H1 (cell line): ENCODE measurements around the gene CNOT10. TPM values are rescaled to one million over a fixed set of nuclear protein-coding genes. Genes with fewer than 3 reads are reported as not detected.

Source experiments
- CTCF ChIA-PET: fragments of 300-600 bp; sonication (Branson Sonifier 250); formaldehyde crosslinking; loops from one replicate; lab custom pipeline; 2021; ENCODE audit not compliant: partially characterized antibody; lab: Charles Lee
- POLR2A ChIA-PET: fragments of 300-600 bp; sonication (Branson Sonifier 250); formaldehyde crosslinking; loops from one replicate; lab custom pipeline; 2021; ENCODE audit warnings: inconsistent platforms; ENCODE audit not compliant: partially characterized antibody; lab: Charles Lee
- DNase-seq, 2 experiments: peaks; one replicate each; pipeline versions ENCODE4 v3.0.0 to v3.0.0-alpha.2; 2010 to 2022; ENCODE audit warnings: low spot score in 2 of 2, low read depth in 1 of 2, mixed read lengths in 1 of 2
- FAIRE-seq: peaks from 2 replicates; lab custom pipeline; 2011; peaks lifted over from hg19 to GRCh38; lab: Jason Lieb, UNC
- H2AFZ ChIP-seq: 2 replicates; pipeline ENCODE4 v1.8.1; 2012; ENCODE audit warnings: low read length, inconsistent platforms
- H2AK5ac ChIP-seq: 2 replicates; pipeline ENCODE4 v1.6.1; 2013; ENCODE audit warnings: low read depth, low read length
- H2BK120ac ChIP-seq: replicated peaks from 2 replicates; pipeline ENCODE3; 2013; ENCODE audit warnings: low read depth, low read length, inconsistent platforms
- H2BK12ac ChIP-seq: 2 replicates; pipeline ENCODE4 v1.6.1; 2013; ENCODE audit warnings: low read depth, low read length
- H2BK15ac ChIP-seq: 2 replicates; pipeline ENCODE4 v1.6.1; 2013; ENCODE audit warnings: low read length
- H2BK20ac ChIP-seq: 2 replicates; pipeline ENCODE4 v1.6.1; 2013; ENCODE audit warnings: low read length
- H2BK5ac ChIP-seq: 2 replicates; pipeline ENCODE4 v1.6.1; 2013; ENCODE audit warnings: low read depth, low read length
- H3K14ac ChIP-seq: 2 replicates; pipeline ENCODE4 v1.6.1; 2013; ENCODE audit warnings: inconsistent platforms; ENCODE audit not compliant: insufficient read length
- H3K18ac ChIP-seq: 2 replicates; pipeline ENCODE4 v1.6.1; 2013; ENCODE audit warnings: low read length; ENCODE audit errors: extremely low read depth
- H3K23ac ChIP-seq: 2 replicates; pipeline ENCODE4 v1.6.1; 2013; ENCODE audit warnings: inconsistent platforms; ENCODE audit not compliant: insufficient read length
- H3K23me2 ChIP-seq: 2 replicates; pipeline ENCODE4 v1.6.1; 2013; ENCODE audit warnings: low read depth, low read length
- H3K27ac ChIP-seq: 2 replicates; pipeline ENCODE4 v1.6.1; 2011; ENCODE audit warnings: low read depth, low read length, inconsistent platforms
- H3K27me3 ChIP-seq, 4 experiments: replicated peaks in 1 of 4; 1 replicate in 1 of 4; 2 replicates in 3 of 4; pipeline versions ENCODE4 v1.6.1 to v1.8.1; 2011 to 2013; ENCODE audit warnings: low read length in 3 of 4, mild to moderate bottlenecking in 3 of 4, inconsistent platforms in 2 of 4, mixed read lengths in 2 of 4, moderate library complexity in 1 of 4; ENCODE audit not compliant: control insufficient read depth in 3 of 4, insufficient read depth in 3 of 4; ENCODE audit errors: extremely low read depth in 1 of 4
- H3K36me3 ChIP-seq, 4 experiments: 2 replicates each; pipeline versions ENCODE4 v1.6.1 to v1.8.1; 2011 to 2013; ENCODE audit warnings: mild to moderate bottlenecking in 4 of 4, low read length in 3 of 4, moderate library complexity in 2 of 4, control low read depth in 1 of 4, inconsistent platforms in 1 of 4; ENCODE audit not compliant: insufficient read depth in 4 of 4, control insufficient read depth in 2 of 4
- H3K4ac ChIP-seq: replicated peaks from 2 replicates; pipeline ENCODE3; 2013; ENCODE audit warnings: low read length, low read depth, mixed read lengths, inconsistent platforms; ENCODE audit not compliant: insufficient read length
- H3K4me1 ChIP-seq, 4 experiments: replicated peaks in 1 of 4; 1 replicate in 1 of 4; 2 replicates in 3 of 4; pipeline versions ENCODE4 v1.6.1 to v1.8.1; 2011 to 2013; ENCODE audit warnings: low read length in 3 of 4, inconsistent platforms in 2 of 4, mixed read lengths in 1 of 4; ENCODE audit not compliant: insufficient read depth in 4 of 4, control insufficient read depth in 3 of 4
- H3K4me2 ChIP-seq, 2 experiments: 2 replicates each; pipeline versions ENCODE4 v1.6.1 to v1.8.1; 2011 to 2013; ENCODE audit warnings: low read depth in 2 of 2, low read length in 2 of 2, control low read depth in 1 of 2, inconsistent platforms in 1 of 2, mild to moderate bottlenecking in 1 of 2; ENCODE audit not compliant: insufficient read depth in 1 of 2
- H3K4me3 ChIP-seq, 4 experiments: fragments of 200-600, 300-600 bp in 1 of 4; sonication (generic), shearing (Covaris generic), sonication (Bioruptor Twin) in 1 of 4; 2 replicates each; pipeline versions ENCODE4 v1.5.1 to v1.8.1; 2011 to 2016; ENCODE audit warnings: low read length in 4 of 4, low read depth in 3 of 4, control low read depth in 2 of 4, inconsistent platforms in 2 of 4, mild to moderate bottlenecking in 2 of 4, mixed read lengths in 1 of 4, moderate library complexity in 1 of 4; ENCODE audit not compliant: insufficient read depth in 2 of 4; ENCODE audit errors: extremely low read depth in 1 of 4
- H3K56ac ChIP-seq: replicated peaks from 2 replicates; pipeline ENCODE3; 2013; ENCODE audit warnings: low read depth, mild to moderate bottlenecking, mixed read lengths, low read length, inconsistent platforms; ENCODE audit not compliant: insufficient read length
- H3K79me1 ChIP-seq: 2 replicates; pipeline ENCODE4 v1.6.1; 2013; ENCODE audit warnings: low read depth, low read length, control low read depth
- H3K79me2 ChIP-seq, 2 experiments: 2 replicates each; pipeline versions ENCODE4 v1.6.1 to v1.8.1; 2012 to 2013; ENCODE audit warnings: low read length in 2 of 2, mild to moderate bottlenecking in 2 of 2, inconsistent platforms in 1 of 2; ENCODE audit not compliant: insufficient read depth in 2 of 2, control insufficient read depth in 1 of 2
- H3K9ac ChIP-seq, 4 experiments: replicated peaks in 1 of 4; 1 replicate in 1 of 4; 2 replicates in 3 of 4; pipeline versions ENCODE4 v1.6.1 to v1.8.1; 2011 to 2013; ENCODE audit warnings: low read depth in 3 of 4, low read length in 3 of 4, control low read depth in 2 of 4, mild to moderate bottlenecking in 2 of 4, moderate library complexity in 2 of 4, inconsistent platforms in 1 of 4; ENCODE audit errors: extremely low read depth in 1 of 4
- H3K9me3 ChIP-seq, 2 experiments: 2 replicates each; pipeline versions ENCODE4 v1.6.1 to v1.8.1; 2012 to 2013; ENCODE audit warnings: mild to moderate bottlenecking in 2 of 2, moderate library complexity in 2 of 2, control low read depth in 1 of 2, inconsistent platforms in 1 of 2, low read depth in 1 of 2, low read length in 1 of 2, mixed read lengths in 1 of 2; ENCODE audit not compliant: insufficient read depth in 2 of 2
- H4K20me1 ChIP-seq, 2 experiments: replicated peaks in 1 of 2; 2 replicates each; pipeline versions ENCODE3 to v1.8.1; 2011 to 2013; ENCODE audit warnings: inconsistent platforms in 2 of 2, low read length in 2 of 2, mild to moderate bottlenecking in 1 of 2; ENCODE audit not compliant: insufficient read depth in 2 of 2, control insufficient read depth in 1 of 2
- H4K5ac ChIP-seq: 2 replicates; pipeline ENCODE4 v1.6.1; 2013; ENCODE audit warnings: low read length, low read depth, mixed read lengths, inconsistent platforms; ENCODE audit not compliant: insufficient read length
- H4K8ac ChIP-seq: 2 replicates; pipeline ENCODE4 v1.8.0; 2013; ENCODE audit warnings: mild to moderate bottlenecking, moderate library complexity, low read length, inconsistent platforms; ENCODE audit not compliant: insufficient read depth; ENCODE audit errors: extremely low read depth
- H4K91ac ChIP-seq: replicated peaks from 2 replicates; pipeline ENCODE3; 2013; ENCODE audit warnings: low read length, mixed read lengths, inconsistent platforms; ENCODE audit not compliant: insufficient read length
- CEBPB ChIP-seq: IDR thresholded peaks from 2 replicates; pipeline ENCODE4 v1.6.1; 2012; ENCODE audit warnings: low read depth, low read length
- CHD1 ChIP-seq: IDR thresholded peaks from 2 replicates; pipeline ENCODE4 v1.6.1; 2012; ENCODE audit warnings: low read depth, low read length, improper control_type of control experiment
- CTBP2 ChIP-seq: IDR thresholded peaks from 2 replicates; pipeline ENCODE4 v1.7.0; 2011; ENCODE audit warnings: borderline replicate concordance, mild to moderate bottlenecking, moderate library complexity, mixed read lengths, low read length; ENCODE audit not compliant: insufficient read depth, insufficient read length
- EP300 ChIP-seq, 2 experiments: IDR thresholded peaks; 1 replicate in 1 of 2; 2 replicates in 1 of 2; pipeline ENCODE4 v1.6.1; 2011 to 2012; ENCODE audit warnings: low read depth in 2 of 2, low read length in 2 of 2, mild to moderate bottlenecking in 2 of 2, borderline replicate concordance in 1 of 2, inconsistent platforms in 1 of 2, moderate library complexity in 1 of 2
- FOSL1 ChIP-seq: IDR thresholded peaks from 2 replicates; pipeline ENCODE4 v1.6.1; 2011; ENCODE audit warnings: mild to moderate bottlenecking, low read depth, low read length, moderate library complexity; ENCODE audit not compliant: insufficient read depth
- GTF2F1 ChIP-seq: IDR thresholded peaks from 2 replicates; pipeline ENCODE4 v1.6.1; 2012; ENCODE audit warnings: low read depth, low read length, improper control_type of control experiment, borderline replicate concordance
- JUN ChIP-seq: IDR thresholded peaks from 2 replicates; pipeline ENCODE4 v1.6.1; 2011; ENCODE audit warnings: low read depth, mild to moderate bottlenecking, improper control_type of control experiment, low read length
- NANOG ChIP-seq: IDR thresholded peaks from 2 replicates; pipeline ENCODE4 v1.6.1; 2011; ENCODE audit warnings: low read length, low read depth, mild to moderate bottlenecking, inconsistent platforms; ENCODE audit not compliant: insufficient read depth, poor library complexity, severe bottlenecking
- POLR2AphosphoS5 ChIP-seq: IDR thresholded peaks from 2 replicates; pipeline ENCODE4 v1.6.1; 2011; ENCODE audit warnings: low read depth, low read length
- POU5F1 ChIP-seq: IDR thresholded peaks from 2 replicates; pipeline ENCODE4 v1.6.1; 2011; ENCODE audit warnings: low read depth, mild to moderate bottlenecking, low read length, moderate library complexity
- WGBS, 2 experiments: shearing (Covaris generic) in 1 of 2; methylation state at CpG; one replicate each; pipeline versions ENCODE4 v1.1.6 to v1.1.7; 2013 to 2015; ENCODE audit warnings: low lambda C conversion rate in 2 of 2, mixed read lengths in 2 of 2, inconsistent platforms in 1 of 2, low coverage in 1 of 2, missing lambda C conversion rate in 1 of 2; ENCODE audit not compliant: insufficient replicate concordance in 2 of 2, insufficient coverage in 1 of 2, insufficient read length in 1 of 2; ENCODE audit errors: extremely low coverage in 1 of 2, missing lambda C conversion rate in 1 of 2; 5-methylcytosine and 5-hydroxymethylcytosine counted together
- polyA plus RNA-seq, 7 experiments: library from polyadenylated mRNA; depleted of rRNA in 3 of 7; stranded (reverse) in 5 of 7; unstranded in 2 of 7; fragments of >200 nt in 5 of 7; fragments of 200-250 nt in 2 of 7; gene quantifications; 1 replicate in 5 of 7; 2 replicates in 1 of 7; 4 replicates in 1 of 7; pipeline versions ENCODE4 v1.2.1 to v1.2.3, GENCODE V29; 2011 to 2013; ENCODE audit warnings: missing spikeins in 2 of 7, mixed read lengths in 2 of 7
- total RNA-seq: library from RNA; stranded (reverse); fragmentation: NEBNext Ultra II Directional; extraction: Animal tissue kit (Norgen Biotek cat#: 25700); gene quantifications from 2 replicates; pipeline ENCODE4 v1.2.1, GENCODE V29; 2021

The CNOT10 gene
- total and polyA plus RNA-seq, 2 of the 8 experiments (the other 6 are each of a cell fraction or from before 2014, with no cell fraction given): 39.9 to 55.9 TPM

GRCh38 chr3:32816439-32817256 lies 131.7 kb downstream of the CNOT10 start:
- Histone ChIP-seq H2BK12ac (no peak overlapping the region), H4K20me1 (peaks cover 9 to 15% of the 10 kb centered on the region in 2 experiments), H3K18ac (peak overlapping the region; percentile 98), H3K23me2 (peaks cover 5% of the 10 kb centered on the region; the same call in 1 of the 2 replicates), H4K5ac (peak overlapping the region; percentile 97), H3K4me1 (peaks cover 9 to 27% (median 11%) of the 10 kb centered on the region in 4 experiments; a peak in 6 of 7 replicates), H3K36me3 (peaks cover 24 to 43% (median 32%) of the 10 kb centered on the region in 4 experiments), H4K91ac (peak overlapping the region; percentile 50), H3K14ac (no peak overlapping the region), H4K8ac (peak overlapping the region; percentile 96), H3K56ac (peak overlapping the region; percentile 79), H3K4ac (peak overlapping the region; percentile 94), H2BK120ac (peak overlapping the region; percentile 50), H3K9ac (peak overlapping the region; percentile 92 to 99 (median 94)), H3K23ac (no peak overlapping the region), H3K79me2 (peaks cover 47 to 89% of the 10 kb centered on the region in 2 experiments), H2BK15ac (no peak overlapping the region), H3K4me2 (peak overlapping the region; percentile 93 to 96; a peak in 3 of 4 replicates), H2AK5ac (no peak overlapping the region), H3K9me3 (no peaks in the 10 kb centered on the region), H2AFZ (no peak overlapping the region), H3K79me1 (no peaks in the 10 kb centered on the region; the same call in 1 of the 2 replicates), H3K4me3 (peak overlapping the region; percentile 88 to 98 (median 94)), H3K27me3 (no peaks in the 10 kb centered on the region), H3K27ac (peak overlapping the region; percentile 95), H2BK20ac (no peak overlapping the region), H2BK5ac (peak overlapping the region; percentile 98)
- CTCF ChIA-PET: interaction anchor here (1.0 to 4.5 kb wide), 3 partner anchors 24 to 53 kb away, joined by 4 to 25 read pairs (median 5); no protein-coding TSS in a partner anchor
- DNase-seq (peak; percentile 82 to 94), FAIRE-seq (no peak)
- POLR2A ChIA-PET: interaction anchor here (0.5 to 15.1 kb wide), 33 partner anchors 8 to 225 kb away, joined by 3 to 230 read pairs (median 5); partner anchors contain the start of gene CNOT10
- WGBS, 2 experiments: 2% methylated on average over 40 of the region's 85 CpGs; no CpG with 5 or more reads in 1 of the 2 experiments
- no peak for TF ChIP-seq JUN
- no peak for TF ChIP-seq FOSL1
- TF ChIP-seq GTF2F1: 0 out of 2 replicates have a peak, but pooled peaks have one; percentile 27
- TF ChIP-seq CTBP2: no peak
- no peak; the same call in 1 of the 2 replicates for TF ChIP-seq CHD1
- peak in 1 of 2 experiments; percentile 19; a peak in 1 of 3 replicates for TF ChIP-seq EP300 (IDR thresholded peaks at IDR 0.05; ENCODE audit: borderline replicate concordance in 1 of 2, low read depth in 2 of 2, low read length in 2 of 2)
- peak; percentile 63; the same call in 1 of the 2 replicates for TF ChIP-seq POLR2AphosphoS5
- TF ChIP-seq POU5F1: no peak
- peak; percentile 13 for TF ChIP-seq NANOG
- TF ChIP-seq CEBPB: peak; percentile 14; the same call in 1 of the 2 replicates
